NCI-H446 (cell line): ENCODE results near the gene GAREM1.

ENCODE experiments used
- DNase-seq, 2 experiments: peaks; one replicate each; lab custom pipeline; 2025; lab: John Stamatoyannopoulos, UW

GAREM1 gene

DNA sequence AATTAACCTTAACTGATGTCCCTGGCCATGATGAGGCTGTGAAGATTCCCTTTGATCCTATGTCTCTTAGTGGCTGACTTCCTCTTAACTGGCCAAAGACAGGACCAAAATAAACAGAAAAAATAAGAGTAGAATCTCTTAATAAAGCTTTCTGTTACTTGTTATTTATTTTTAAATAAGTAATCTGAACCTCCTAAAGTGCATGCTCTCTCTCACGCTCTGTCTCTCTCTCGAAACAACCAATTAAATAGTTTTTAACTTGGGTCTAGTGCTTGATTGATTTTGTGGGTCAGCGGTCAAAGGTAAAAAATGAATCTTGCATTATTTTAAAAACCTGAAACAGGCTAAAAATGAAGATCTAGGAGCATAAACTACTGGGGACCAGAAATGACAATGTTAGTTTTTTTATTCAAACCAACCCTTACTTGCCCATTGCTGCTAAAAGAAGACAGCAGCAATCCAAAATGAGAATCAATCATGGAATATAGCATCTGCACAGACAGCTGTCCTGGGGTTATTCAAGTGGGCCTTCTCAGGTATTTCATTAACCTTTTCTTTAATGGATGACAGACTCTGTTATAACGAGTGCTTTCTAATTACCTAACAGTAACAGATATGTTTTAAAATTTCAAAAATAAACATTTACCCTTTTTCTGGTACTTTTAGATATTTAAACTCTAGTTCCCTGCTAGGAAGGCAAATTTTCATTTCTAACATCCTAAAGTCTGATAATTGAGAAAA lies 11.2 kb downstream of the GAREM1 start:
- DNase-seq = no peak

- DNase-seq = no peak
Observed at GRCh38 chr18:32455361-32455760, 15.3 kb downstream of the GAREM1 start.

GRCh38 chr18:32454593-32454992 lies 16.1 kb downstream of the GAREM1 start:
- peak in 1 of 2 experiments; percentile 14 for DNase-seq

GRCh38 chr18:32450874-32451273 lies 19.8 kb downstream of the GAREM1 start:
- DNase-seq = no peak

DNA sequence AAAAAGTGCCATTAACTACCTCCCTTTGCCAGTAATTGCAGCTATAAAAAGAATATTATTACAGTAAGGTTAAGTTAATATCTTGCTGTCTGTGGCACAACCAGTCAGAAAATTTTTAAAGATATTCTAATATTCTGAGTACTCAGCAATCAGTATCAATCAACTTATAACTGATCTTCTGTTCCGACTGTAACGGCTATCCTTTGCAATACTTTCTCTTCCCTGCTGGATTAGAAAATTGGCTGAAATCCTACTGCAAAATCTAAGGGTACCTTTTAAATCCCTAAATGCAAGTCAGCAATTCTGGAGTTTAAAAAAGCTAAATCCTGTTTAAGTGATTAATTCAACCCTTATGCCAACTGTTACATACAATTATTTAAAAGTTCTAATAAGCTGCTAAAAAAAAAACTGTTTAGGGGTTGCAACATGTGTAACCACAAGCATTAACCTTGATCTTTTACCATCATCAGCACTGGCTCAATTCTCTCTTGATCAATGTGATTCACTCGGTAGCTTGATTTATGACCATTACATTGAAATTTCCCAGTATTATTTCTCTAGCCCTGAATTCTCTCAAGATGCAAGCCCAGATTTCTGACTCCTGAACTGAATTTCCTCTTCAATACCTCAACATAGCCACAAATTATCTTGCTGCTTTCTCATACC lies 20.5 kb downstream of the GAREM1 start:
- no peak for DNase-seq

DNA sequence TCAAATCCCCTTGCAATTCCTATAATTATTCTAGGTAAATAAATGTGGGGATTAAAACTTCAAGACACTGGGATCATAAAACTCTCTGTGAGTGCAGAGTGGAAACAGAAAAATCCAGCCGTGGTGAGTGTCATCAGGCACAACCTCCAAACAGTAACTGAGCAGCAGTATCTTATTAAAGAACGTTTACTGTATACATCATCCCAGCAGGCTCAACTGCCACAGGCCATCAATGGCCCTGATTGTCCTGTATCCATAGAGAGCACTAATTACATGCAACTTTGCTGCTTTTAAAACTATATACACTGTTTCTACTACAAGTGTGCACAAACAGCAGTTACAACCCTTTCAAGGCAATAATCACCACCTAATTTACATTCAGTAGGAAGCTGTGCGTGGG lies 23.9 kb downstream of the GAREM1 start:
- DNase-seq = no peak

GRCh38 chr18:32445846-32446245 lies 24.8 kb downstream of the GAREM1 start:
- DNase-seq = no peak

DNA sequence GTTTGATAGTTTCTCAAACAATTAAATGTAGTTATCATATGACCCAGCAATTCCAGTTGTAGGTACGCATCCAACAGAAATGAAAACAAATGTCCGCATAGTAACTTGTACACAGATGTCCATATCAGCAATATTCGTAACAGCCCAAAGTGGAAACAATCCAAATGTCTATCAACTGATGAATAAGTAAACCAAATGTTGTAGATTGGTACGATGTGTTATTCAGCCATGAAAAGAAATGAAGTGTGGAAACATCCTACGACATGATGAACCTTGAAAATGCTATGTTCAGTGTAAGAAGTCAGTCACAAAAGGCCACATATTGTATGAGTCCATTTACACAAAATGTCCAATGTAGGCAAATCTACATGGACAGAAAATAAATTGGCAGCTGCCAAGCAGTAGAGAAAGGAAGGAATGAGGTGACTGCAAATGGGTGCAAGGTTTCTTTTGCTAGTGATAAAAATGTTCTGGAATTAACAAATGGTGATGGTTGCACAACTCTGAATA lies 26.9 kb downstream of the GAREM1 start:
- DNase-seq = no peak

- no peak for DNase-seq
Observed at GRCh38 chr18:32443033-32443705, 27.5 kb downstream of the GAREM1 start.

DNA sequence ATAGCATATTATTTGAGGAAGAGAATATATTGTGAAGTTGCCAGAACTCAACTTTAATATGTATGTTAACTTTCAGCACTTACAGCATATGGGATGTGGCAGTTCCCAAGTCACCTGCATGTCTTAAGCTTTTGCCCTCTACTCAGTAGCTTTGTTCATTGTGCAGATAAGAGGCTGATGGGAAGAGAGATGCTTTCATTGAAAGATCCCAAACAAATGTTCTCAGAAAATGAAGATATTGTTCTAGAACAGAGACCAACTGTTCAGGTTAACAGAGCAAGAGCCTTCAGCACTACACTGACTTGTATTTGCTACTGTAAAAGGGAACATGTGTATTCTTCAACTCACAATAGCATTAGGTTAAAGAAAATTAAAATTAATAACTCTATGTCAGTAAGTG lies 28.1 kb downstream of the GAREM1 start:
- no peak for DNase-seq

GRCh38 chr18:32441533-32441932 lies 29.1 kb downstream of the GAREM1 start:
- DNase-seq = no peak

- no peak for DNase-seq
Observed at GRCh38 chr18:32440518-32440917, 30.2 kb downstream of the GAREM1 start.

GRCh38 chr18:32439802-32440201 lies 30.9 kb downstream of the GAREM1 start:
- DNase-seq = no peak

GRCh38 chr18:32439241-32439640 lies 31.4 kb downstream of the GAREM1 start:
- no peak for DNase-seq

DNA sequence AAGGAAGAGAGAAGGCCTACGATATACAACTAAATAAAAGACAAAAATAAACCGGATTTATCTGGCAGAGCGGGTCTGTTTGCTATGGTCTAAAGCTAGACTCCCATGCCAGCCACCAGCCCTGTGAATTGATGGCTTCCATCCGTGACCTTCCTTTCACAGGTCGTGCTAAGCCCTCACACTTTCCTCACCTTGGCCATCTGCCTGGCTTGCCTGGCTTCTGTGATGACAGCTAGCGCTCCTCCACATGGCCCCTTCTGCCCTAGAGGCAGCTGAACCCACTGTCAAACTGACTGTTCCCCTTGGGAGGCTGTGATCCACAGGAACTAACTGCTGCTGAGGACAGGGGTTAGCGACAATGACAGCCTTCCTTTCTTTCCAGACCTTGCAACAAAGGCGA lies 32.5 kb downstream of the GAREM1 start:
- DNase-seq = no peak

DNA sequence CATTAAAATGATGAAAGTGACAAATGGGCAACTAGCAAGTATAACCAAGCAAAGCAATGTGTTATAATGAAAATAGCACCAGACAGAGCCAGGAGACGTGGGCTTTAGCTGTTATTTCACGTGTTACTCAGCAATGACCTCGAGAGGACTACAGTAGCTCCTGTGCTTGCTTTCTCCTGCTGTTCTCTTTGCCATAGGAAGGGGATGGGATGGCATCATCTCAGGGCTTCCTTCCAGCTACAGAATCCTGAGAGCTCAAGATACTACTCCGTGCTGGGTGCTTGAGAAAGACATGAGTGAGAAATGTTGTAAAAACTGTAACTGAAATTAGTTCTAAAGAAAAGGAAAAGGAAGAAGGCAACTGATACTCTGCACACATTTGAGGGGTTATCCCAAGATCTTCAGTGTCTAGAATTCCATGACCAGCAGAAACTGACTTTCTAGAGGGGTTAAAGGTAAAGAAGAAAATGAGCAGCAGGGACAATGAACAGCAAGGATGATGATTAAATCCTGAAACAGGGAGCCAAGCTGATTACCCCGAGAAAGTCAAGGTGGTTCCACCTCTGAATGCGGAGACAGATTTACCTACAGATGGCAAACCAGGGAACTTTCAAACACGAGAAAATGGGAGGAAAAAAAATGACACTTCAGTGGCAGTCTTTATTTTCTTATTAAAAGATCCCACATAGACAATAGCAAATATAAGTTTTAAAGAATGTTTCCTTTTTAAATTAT lies 33.4 kb downstream of the GAREM1 start:
- no peak for DNase-seq

- no peak for DNase-seq
Observed at GRCh38 chr18:32435631-32436500, 34.8 kb downstream of the GAREM1 start.

- no peak for DNase-seq
Observed at GRCh38 chr18:32431753-32432152, 38.9 kb downstream of the GAREM1 start.

DNA sequence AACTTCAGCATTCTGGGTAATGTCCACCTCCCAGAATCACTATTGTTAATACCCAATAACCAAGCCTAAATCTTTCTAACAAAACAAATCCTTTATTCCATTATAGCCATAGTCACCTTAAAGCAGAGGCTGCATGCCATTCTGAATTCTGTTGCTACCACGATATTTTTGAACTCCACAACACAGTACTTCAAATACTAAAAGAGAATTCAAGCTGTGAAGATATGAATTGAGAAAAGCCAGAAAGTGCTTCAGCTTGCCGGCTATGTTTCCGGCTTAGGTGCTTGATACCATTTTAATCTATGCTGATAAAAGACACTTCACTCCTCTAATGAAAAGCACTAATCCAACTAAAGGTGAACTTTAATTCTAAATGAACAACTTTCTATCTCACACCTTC lies 41.3 kb downstream of the GAREM1 start:
- DNase-seq = no peak

DNA sequence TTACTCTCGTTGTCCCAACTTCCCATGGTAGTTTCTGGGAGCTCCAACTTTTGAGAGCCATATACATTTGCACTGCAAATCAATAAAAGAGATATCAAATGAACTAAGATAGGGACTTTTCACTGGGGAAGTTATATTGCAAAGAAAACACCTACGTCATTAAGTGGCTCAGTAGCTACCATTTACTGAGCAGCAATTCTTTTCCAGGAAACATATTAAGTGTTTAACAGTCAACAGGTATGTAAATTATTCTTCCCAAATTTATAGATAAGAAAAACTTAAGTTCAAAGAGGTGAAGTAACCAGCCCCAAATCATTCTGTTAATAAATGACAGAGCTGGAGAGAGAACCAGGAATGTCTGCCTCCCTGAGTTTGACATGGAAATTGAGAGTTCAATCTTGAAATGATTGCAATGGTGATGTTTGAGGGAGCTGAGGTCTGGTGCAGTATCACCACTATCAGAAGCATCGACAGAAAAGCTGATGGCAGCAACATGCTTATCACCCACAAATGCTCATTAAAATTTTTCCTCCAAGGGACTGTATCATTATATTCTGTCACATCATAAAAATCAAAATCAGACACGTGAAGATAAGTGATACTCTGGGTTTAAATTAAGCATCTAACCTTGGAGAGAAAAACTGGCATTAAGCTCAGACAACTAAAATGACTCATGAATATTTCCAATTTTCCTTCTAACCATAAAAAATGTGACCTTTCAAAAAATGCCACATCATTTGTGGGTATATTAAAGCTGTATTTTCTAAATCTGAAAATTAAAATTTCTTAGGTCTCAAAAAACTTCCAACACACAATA lies 43.4 kb downstream of the GAREM1 start:
- DNase-seq = no peak
